ENCODE results near the gene SUPT4H1. TPM values are rescaled to one million over a fixed set of nuclear protein-coding genes. Genes with fewer than 3 reads are reported as not detected.
A peak's percentile ranks its signal among the peaks of the same experiment; 100 is the strongest.

Gene SUPT4H1
- total RNA-seq, 2 experiments from 2014 or later, result 66.1 to 69.0 TPM

DNA sequence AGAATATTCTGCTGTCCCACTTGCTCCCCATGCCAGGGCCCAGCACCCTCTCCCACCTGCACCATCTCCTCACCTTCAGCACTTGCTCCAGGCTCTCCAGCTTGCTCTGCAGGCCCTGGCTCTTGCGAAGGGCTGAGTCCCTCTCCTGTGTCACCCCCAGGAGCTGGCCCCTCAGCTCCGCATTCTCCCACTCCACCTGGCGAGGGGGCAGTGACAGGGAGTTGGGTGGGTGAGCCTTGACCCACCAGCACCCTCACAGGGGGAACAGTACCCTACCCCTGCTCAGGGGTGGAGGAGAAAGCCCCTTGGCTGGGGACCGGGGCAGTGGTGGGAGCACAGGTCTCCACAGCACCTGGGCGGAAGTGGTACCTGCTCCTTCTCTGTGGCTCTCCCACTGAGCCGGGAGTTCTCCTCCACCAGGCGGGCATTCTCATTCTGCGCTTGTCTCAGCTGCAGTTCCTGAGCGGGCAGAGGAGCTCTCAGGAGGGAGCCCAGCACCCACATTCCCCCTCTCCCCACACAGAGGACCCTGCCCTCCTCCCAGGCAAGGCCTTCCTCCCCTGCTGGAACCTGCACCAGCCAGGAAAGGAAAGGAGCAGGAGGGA is 29.3 kb downstream of the SUPT4H1 start:
- Mint-ChIP-seq H3K27me3 (peaks cover 4% of the 10 kb centered on the region), H3K36me3 (ENCODE audit: low read depth) (peaks cover 10% of the 10 kb centered on the region)
- POLR2A ChIA-PET, result interaction anchor here (0.6 to 1.2 kb wide), 3 partner anchors 13 to 29 kb away, joined by 3 to 5 read pairs (median 4); partner anchors contain the start of gene SUPT4H1

GRCh38 chr17:58321571-58322525 is 30.2 kb downstream of the SUPT4H1 start:
- Mint-ChIP-seq H3K9me3 (no peaks in the 10 kb centered on the region), H3K27me3 (peaks cover 4% of the 10 kb centered on the region), H3K27ac (peak overlapping the region; percentile 48), H3K4me1 (peaks cover 26% of the 10 kb centered on the region), H3K4me3 (no peak overlapping the region), H3K36me3 (ENCODE audit: low read depth) (peaks cover 12% of the 10 kb centered on the region)
- DNase-seq, result no peak
- POLR2A ChIA-PET, result interaction anchor here (1.0 kb wide), 2 partner anchors 14 to 23 kb away, joined by 3 to 4 read pairs; no protein-coding TSS in a partner anchor
- CTCF ChIA-PET, result interaction anchor here (1.1 to 3.4 kb wide), 5 partner anchors 9 to 30 kb away, joined by 5 to 10 read pairs (median 6); partner anchors contain the start of gene SUPT4H1

More for the DNA sequence above, 29.3 kb downstream of the SUPT4H1 start:
- Mint-ChIP-seq H3K4me1 (peaks cover 24% of the 10 kb centered on the region), H3K9me3 (no peaks in the 10 kb centered on the region), H3K27ac (peak overlapping the region; percentile 48), H3K4me3 (no peak overlapping the region)
- CTCF ChIA-PET, result interaction anchor here (0.5 to 3.4 kb wide), 8 partner anchors 10 to 123 kb away, joined by 5 to 10 read pairs (median 6); partner anchors contain the start of genes RNF43 and SUPT4H1
- DNase-seq, result no peak

DNA sequence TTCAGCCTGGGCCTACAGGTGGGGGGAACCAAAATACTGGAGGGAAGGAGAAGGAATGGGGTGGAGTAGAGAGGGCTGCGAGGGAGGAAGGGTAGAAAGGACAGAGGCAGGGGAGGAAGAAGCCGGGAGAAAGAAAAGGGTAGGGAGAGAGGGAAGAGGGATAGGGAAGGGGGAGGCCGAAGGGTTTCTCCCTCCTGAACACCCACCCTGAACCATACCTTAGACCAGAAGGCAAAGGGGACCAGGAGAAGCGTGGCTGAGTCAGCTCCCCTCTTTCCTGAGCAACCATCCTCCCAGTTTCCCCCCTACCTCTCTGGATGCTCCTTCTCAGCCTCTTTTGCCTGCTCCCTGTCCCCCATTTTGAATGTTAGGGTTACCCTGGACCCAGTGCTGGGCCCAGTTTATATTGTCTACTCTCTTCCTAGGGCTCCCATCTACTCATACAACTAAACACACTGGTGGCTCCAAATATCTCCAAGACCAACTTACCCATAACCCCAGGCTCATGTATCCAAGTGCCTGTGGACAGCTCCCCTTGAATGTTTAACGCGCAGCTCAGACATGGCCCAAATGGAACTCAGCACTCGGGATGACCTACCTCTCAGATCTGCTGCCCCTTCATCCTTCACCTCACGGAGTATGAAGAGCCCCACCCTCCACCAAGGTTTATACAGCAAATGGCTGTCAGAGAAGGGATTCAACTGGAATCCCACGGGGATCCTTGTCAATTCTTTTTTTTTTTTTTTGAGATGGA is 31.3 kb downstream of the SUPT4H1 start:
- peaks cover 20% of the 10 kb centered on the region for H3K4me1 Mint-ChIP-seq
- H3K27ac Mint-ChIP-seq, result peak overlapping the region; percentile 10
- CTCF ChIA-PET, result interaction anchor here (0.6 to 3.4 kb wide), 3 partner anchors 8 to 150 kb away, joined by 3 to 10 read pairs (median 8); no protein-coding TSS in a partner anchor
- peaks cover 12% of the 10 kb centered on the region for H3K36me3 Mint-ChIP-seq (ENCODE audit: low read depth)
- no peaks in the 10 kb centered on the region for H3K9me3 Mint-ChIP-seq
- no peak for DNase-seq
- POLR2A ChIA-PET, result no interaction called here
- H3K27me3 Mint-ChIP-seq, result no peaks in the 10 kb centered on the region
- H3K4me3 Mint-ChIP-seq, result no peak overlapping the region

- Mint-ChIP-seq H3K9me3 (no peaks in the 10 kb centered on the region), H3K27ac (no peak overlapping the region), H3K4me1 (peaks cover 19% of the 10 kb centered on the region), H3K27me3 (no peaks in the 10 kb centered on the region), H3K36me3 (ENCODE audit: low read depth) (peaks cover 14% of the 10 kb centered on the region), H3K4me3 (no peak overlapping the region)
- ChIA-PET CTCF (no interaction called here), POLR2A (no interaction called here)
- no peak for DNase-seq
These were observed 31.8 kb downstream of the SUPT4H1 start for GRCh38 chr17:58320163-58320558.

DNA sequence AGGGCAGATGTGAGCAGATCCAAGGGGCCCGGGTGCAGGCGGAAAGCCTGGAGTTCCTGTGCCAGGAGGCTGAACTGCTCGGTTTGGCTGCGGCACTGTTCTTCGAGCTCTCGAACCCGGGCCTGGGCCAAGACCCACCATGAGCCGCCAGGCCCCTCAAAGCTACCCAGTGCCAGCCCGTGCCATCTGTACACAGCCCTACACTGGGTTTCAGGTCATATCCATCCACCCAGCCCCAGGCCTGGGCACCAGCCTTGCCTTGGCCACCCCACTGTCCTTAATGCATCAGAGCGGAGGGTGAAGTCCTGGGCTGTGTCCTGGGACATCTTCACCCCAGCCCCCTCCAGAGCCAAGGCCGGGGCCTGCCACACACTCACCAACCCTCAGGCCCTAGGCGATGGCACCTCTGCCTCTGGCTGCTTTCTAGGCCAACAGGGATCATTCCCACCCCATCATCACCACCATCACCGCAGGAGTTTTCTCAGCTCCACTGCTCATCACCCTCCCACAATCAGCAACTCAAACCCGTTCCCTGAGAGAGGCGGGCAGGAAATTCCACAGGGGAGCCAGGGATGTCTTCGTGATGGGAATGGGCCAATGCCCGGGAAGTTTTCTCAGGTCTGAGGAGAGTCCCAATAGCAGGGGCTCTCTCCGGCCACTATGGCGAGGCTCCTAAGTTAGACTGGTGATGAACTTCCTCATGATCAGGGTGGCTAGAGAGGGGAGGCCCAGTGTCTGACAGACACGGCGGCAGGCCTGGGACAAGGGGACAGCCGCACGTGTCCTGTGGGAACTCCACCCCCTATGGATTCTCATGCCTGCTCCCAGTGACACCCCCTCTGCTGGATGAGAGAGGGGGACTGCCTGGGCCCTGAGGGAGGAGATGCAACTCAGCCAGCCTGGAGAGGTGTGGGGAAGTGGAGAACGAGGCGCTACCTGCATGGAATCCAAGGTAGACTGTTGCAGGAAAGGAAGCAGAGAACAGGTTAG is 32.5 kb downstream of the SUPT4H1 start:
- Mint-ChIP-seq H3K4me1 (peaks cover 17% of the 10 kb centered on the region), H3K27ac (no peak overlapping the region), H3K27me3 (no peaks in the 10 kb centered on the region), H3K4me3 (no peak overlapping the region), H3K36me3 (ENCODE audit: low read depth) (peaks cover 14% of the 10 kb centered on the region), H3K9me3 (no peaks in the 10 kb centered on the region)
- ChIA-PET CTCF (interaction anchor here (1.2 to 5.5 kb wide), 4 partner anchors 7 to 36 kb away, joined by 4 to 40 read pairs (median 21); partner anchors contain the start of gene TSPOAP1), POLR2A (interaction anchor here (2.4 kb wide), 1 partner anchor 33 kb away, joined by 16 read pairs; the partner anchor contains the start of gene SUPT4H1)
- DNase-seq, result no peak

DNA sequence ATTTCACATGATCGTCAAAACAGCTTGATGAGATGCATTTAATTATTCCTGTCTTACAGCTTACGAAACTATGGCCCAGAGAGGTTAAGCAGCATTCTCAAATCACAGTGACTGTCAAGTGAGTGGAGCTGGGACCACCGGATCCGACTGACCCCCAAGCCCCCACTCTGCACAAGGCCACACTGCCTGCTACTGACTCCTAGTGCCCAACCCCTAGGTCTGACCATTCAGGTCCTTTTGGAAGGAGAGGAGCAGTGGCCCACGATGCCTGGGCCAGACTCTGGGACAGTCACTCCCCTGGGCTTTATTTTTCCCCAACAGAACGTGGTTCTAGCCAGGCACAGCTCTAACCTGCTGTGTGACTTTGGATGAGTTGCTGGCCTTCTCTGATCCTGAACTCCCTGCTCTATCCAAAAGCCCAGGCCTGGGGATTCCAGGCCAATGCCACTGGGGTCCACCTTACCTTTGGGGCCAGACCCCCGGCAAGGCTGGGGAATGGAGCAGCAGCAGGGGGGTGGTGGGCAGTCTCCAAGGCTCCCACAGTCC is 33.3 kb downstream of the SUPT4H1 start:
- no peak overlapping the region for H3K4me3 Mint-ChIP-seq
- no peaks in the 10 kb centered on the region for H3K27me3 Mint-ChIP-seq
- CTCF ChIA-PET, result interaction anchor here (1.2 to 5.5 kb wide), 6 partner anchors 8 to 169 kb away, joined by 4 to 40 read pairs (median 21); partner anchors contain the start of genes HSF5, RNF43 and TSPOAP1
- no peaks in the 10 kb centered on the region for H3K9me3 Mint-ChIP-seq
- H3K4me1 Mint-ChIP-seq, result peaks cover 17% of the 10 kb centered on the region
- no peak for DNase-seq
- POLR2A ChIA-PET, result interaction anchor here (2.4 kb wide), 1 partner anchor 34 kb away, joined by 16 read pairs; the partner anchor contains the start of gene SUPT4H1
- peaks cover 17% of the 10 kb centered on the region for H3K36me3 Mint-ChIP-seq (ENCODE audit: low read depth)
- H3K27ac Mint-ChIP-seq, result peak overlapping the region; percentile 75

GRCh38 chr17:58318065-58318481 is 33.9 kb downstream of the SUPT4H1 start:
- Mint-ChIP-seq H3K36me3 (ENCODE audit: low read depth) (peaks cover 18% of the 10 kb centered on the region), H3K27ac (peak overlapping the region; percentile 86)
- CTCF ChIA-PET, result interaction anchor here (0.6 to 5.5 kb wide), 40 partner anchors 9 to 765 kb away, joined by 3 to 40 read pairs (median 4); partner anchors contain the start of genes HSF5, MTMR4, RNF43 and SUPT4H1

GRCh38 chr17:58317421-58318064 is 34.5 kb downstream of the SUPT4H1 start:
- Mint-ChIP-seq H3K27ac (peak overlapping the region; percentile 86), H3K9me3 (no peaks in the 10 kb centered on the region), H3K27me3 (no peaks in the 10 kb centered on the region), H3K4me1 (peaks cover 17% of the 10 kb centered on the region), H3K36me3 (ENCODE audit: low read depth) (peaks cover 18% of the 10 kb centered on the region), H3K4me3 (peak overlapping the region; percentile 3)
- CTCF ChIA-PET, result interaction anchor here (0.6 to 5.5 kb wide), 47 partner anchors 9 to 766 kb away, joined by 3 to 40 read pairs (median 4); partner anchors contain the start of genes HSF5, MTMR4, RNF43 and SUPT4H1
- POLR2A ChIA-PET, result interaction anchor here (0.5 to 3.2 kb wide), 10 partner anchors 9 to 133 kb away, joined by 3 to 25 read pairs (median 6); partner anchors contain the start of genes RNF43, SUPT4H1 and TSPOAP1
- DNase-seq, result peak; percentile 77

More at GRCh38 chr17:58318065-58318481, 33.9 kb downstream of the SUPT4H1 start:
- H3K27me3 Mint-ChIP-seq, result no peaks in the 10 kb centered on the region
- H3K9me3 Mint-ChIP-seq, result no peaks in the 10 kb centered on the region
- peak; percentile 5 for DNase-seq
- POLR2A ChIA-PET, result interaction anchor here (0.9 to 3.2 kb wide), 9 partner anchors 9 to 121 kb away, joined by 3 to 25 read pairs (median 6); partner anchors contain the start of genes RNF43, SUPT4H1 and TSPOAP1
- peaks cover 17% of the 10 kb centered on the region for H3K4me1 Mint-ChIP-seq
- no peak overlapping the region for H3K4me3 Mint-ChIP-seq

GRCh38 chr17:58316260-58316960 is 35.6 kb downstream of the SUPT4H1 start:
- DNase-seq, result no peak
- no peak overlapping the region for H3K27ac Mint-ChIP-seq
- CTCF ChIA-PET, result interaction anchor here (0.6 to 5.5 kb wide), 25 partner anchors 8 to 203 kb away, joined by 3 to 40 read pairs (median 5); partner anchors contain the start of genes RNF43, SUPT4H1 and TSPOAP1

More at GRCh38 chr17:58316260-58316960, 35.6 kb downstream of the SUPT4H1 start:
- no peak overlapping the region for H3K4me3 Mint-ChIP-seq
- peaks cover 14% of the 10 kb centered on the region for H3K4me1 Mint-ChIP-seq
- H3K27me3 Mint-ChIP-seq, result no peaks in the 10 kb centered on the region
- POLR2A ChIA-PET, result interaction anchor here (1.4 to 3.2 kb wide), 6 partner anchors 10 to 101 kb away, joined by 5 to 25 read pairs (median 11); partner anchors contain the start of genes RNF43, SUPT4H1 and TSPOAP1
- H3K9me3 Mint-ChIP-seq, result no peaks in the 10 kb centered on the region
- peaks cover 9% of the 10 kb centered on the region for H3K36me3 Mint-ChIP-seq (ENCODE audit: low read depth)

All from activated CD4-positive, alpha-beta T cell treated with anti-CD3 and anti-CD28 coated beads, Interleukin-2, amount 10 ng/mL, durations not matched to agents 7 days and 5 days (primary cell).